Measurements from ENCODE around the gene ATF5.

DNA sequence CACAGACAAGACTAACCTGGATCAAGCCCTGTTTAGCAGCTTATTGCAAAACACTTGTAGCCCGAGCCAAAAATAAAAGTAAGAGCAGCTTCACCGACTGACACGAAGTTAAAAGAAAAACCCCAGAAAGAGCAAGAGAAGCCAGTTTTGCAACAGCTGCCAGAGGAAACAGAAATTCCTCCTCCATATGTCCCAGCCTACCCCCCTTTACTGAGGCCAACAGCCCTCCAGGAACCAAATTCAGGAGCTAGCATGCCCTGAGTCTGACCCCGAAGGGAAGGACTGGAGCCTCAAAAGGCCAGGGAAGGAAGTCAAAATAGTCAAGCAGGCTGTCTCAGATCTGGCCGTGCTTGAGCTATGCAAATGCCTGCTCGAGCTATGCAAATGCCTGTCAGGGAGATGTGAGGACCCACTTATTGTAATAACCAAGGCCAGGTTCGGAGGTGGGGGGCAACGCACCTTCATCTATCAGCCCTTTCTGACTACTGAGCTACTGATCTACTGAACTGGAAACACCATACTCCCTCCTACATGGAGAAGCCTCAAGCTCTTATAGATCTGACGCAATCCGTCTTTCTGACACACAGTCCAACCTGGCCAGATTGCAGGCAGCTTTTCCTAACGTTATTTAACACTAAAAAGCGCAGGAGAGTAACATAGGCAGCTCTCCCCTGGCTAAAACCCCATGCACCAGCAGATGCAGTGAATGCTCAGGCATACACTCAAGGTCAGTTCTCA lies 25.3 kb downstream of the ATF5 start:
- TF ChIP-seq, protein P1, sequence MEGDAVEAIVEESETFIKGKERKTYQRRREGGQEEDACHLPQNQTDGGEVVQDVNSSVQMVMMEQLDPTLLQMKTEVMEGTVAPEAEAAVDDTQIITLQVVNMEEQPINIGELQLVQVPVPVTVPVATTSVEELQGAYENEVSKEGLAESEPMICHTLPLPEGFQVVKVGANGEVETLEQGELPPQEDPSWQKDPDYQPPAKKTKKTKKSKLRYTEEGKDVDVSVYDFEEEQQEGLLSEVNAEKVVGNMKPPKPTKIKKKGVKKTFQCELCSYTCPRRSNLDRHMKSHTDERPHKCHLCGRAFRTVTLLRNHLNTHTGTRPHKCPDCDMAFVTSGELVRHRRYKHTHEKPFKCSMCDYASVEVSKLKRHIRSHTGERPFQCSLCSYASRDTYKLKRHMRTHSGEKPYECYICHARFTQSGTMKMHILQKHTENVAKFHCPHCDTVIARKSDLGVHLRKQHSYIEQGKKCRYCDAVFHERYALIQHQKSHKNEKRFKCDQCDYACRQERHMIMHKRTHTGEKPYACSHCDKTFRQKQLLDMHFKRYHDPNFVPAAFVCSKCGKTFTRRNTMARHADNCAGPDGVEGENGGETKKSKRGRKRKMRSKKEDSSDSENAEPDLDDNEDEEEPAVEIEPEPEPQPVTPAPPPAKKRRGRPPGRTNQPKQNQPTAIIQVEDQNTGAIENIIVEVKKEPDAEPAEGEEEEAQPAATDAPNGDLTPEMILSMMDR (IDR thresholded peaks at IDR 0.05) = no peak
- no peak for TF ChIP-seq EZH2 (IDR thresholded peaks at IDR 0.05; ENCODE audit: borderline replicate concordance, insufficient read depth, low read depth, low read length, poor library complexity, severe bottlenecking)

Measured in B cell (primary cell).